Measurements from ENCODE around the gene PKDCC. TPM values are rescaled to one million over a fixed set of nuclear protein-coding genes. Genes with fewer than 3 reads are reported as not detected.

Gene PKDCC
- 100 to 1,000 TPM; 152 to 246 (median 186) TPM for total RNA-seq

GRCh38 chr2:42047488-42048298 lies at the start of gene PKDCC:
TSS of gene PKDCC (plus strand) at chr2:42048021. CDS start at chr2:42048200, 179 bp downstream.
- peak within 1 kb of the TSS; percentile 84 to 90 (median 85) for H3K4me3 ChIP-seq
- H3K27ac ChIP-seq, result peak within 1 kb of the TSS; percentile 94 to 99 (median 98)
- H3K27me3 ChIP-seq, result no peaks in the 10 kb centered on the region
- no peak for TF ChIP-seq CTCF (IDR thresholded peaks at IDR 0.05 in 4 of 5, conservative IDR thresholded peaks at IDR 0.05 in 1 of 5)
- peak; percentile 87 to 89 for TF ChIP-seq POLR2A (IDR thresholded peaks at IDR 0.05)
- in situ Hi-C loops (cut with MboI; ENCODE audit: low sequenced_read_pairs in 4 of 4), result no loop called here
- DNase-seq, result peak; percentile 77 to 86
- no peaks in the 10 kb centered on the region for H3K36me3 ChIP-seq
- H3K9me3 ChIP-seq, result no peaks in the 10 kb centered on the region
- ATAC-seq, result peak; percentile 32 to 44
- intact Hi-C loops (cut with DNase I; ENCODE audit: low total_unique reads), result loop anchor here (2.0 to 5.0 kb wide), 2 partner anchors 81 to 315 kb away; partner anchors contain the start of gene COX7A2L
- H3K4me1 ChIP-seq, result peaks cover 19 to 33% of the 10 kb centered on the region in 2 donors

- Histone ChIP-seq H3K4me1 (no peaks in the 10 kb centered on the region), H3K27ac (peak overlapping the region; percentile 22 to 56 (median 38)), H3K4me3 (no peak overlapping the region), H3K9me3 (no peaks in the 10 kb centered on the region), H3K27me3 (no peaks in the 10 kb centered on the region), H3K36me3 (no peaks in the 10 kb centered on the region)
- in situ Hi-C loops (cut with MboI; ENCODE audit: low sequenced_read_pairs in 4 of 4), result no loop called here
- intact Hi-C loops (cut with DNase I; ENCODE audit: low total_unique reads), result no loop called here
- no peak for ATAC-seq
- TF ChIP-seq POLR2A (IDR thresholded peaks at IDR 0.05) (no peak), CTCF (IDR thresholded peaks at IDR 0.05 in 4 of 5, conservative IDR thresholded peaks at IDR 0.05 in 1 of 5) (no peak)
- DNase-seq, result no peak
Measured at GRCh38 chr2:41998186-41999127, 49.4 kb upstream of the PKDCC start.

- peak overlapping the region in 3 of 4 donors; percentile 37 to 56 (median 40) for H3K27ac ChIP-seq
Measured at GRCh38 chr2:41999128-41999480, 48.7 kb upstream of the PKDCC start.

GRCh38 chr2:41999592-42000281 lies 48.1 kb upstream of the PKDCC start:
- Histone ChIP-seq H3K36me3 (no peaks in the 10 kb centered on the region), H3K4me3 (no peak overlapping the region), H3K9me3 (no peaks in the 10 kb centered on the region), H3K27ac (no peak overlapping the region), H3K4me1 (no peaks in the 10 kb centered on the region), H3K27me3 (no peaks in the 10 kb centered on the region)
- in situ Hi-C loops (cut with MboI; ENCODE audit: low sequenced_read_pairs in 4 of 4), result no loop called here
- intact Hi-C loops (cut with DNase I; ENCODE audit: low total_unique reads), result no loop called here
- no peak for DNase-seq
- ATAC-seq, result no peak
- TF ChIP-seq POLR2A (IDR thresholded peaks at IDR 0.05), result no peak
- no peak for TF ChIP-seq CTCF (IDR thresholded peaks at IDR 0.05 in 4 of 5, conservative IDR thresholded peaks at IDR 0.05 in 1 of 5)

More at GRCh38 chr2:41999128-41999480, 48.7 kb upstream of the PKDCC start:
- in situ Hi-C loops (cut with MboI; ENCODE audit: low sequenced_read_pairs in 4 of 4), result no loop called here
- no peak overlapping the region for H3K4me3 ChIP-seq
- no peaks in the 10 kb centered on the region for H3K4me1 ChIP-seq
- DNase-seq (no peak), ATAC-seq (no peak)
- no peaks in the 10 kb centered on the region for H3K36me3 ChIP-seq
- TF ChIP-seq POLR2A (IDR thresholded peaks at IDR 0.05), result no peak
- intact Hi-C loops (cut with DNase I; ENCODE audit: low total_unique reads), result no loop called here
- no peaks in the 10 kb centered on the region for H3K27me3 ChIP-seq
- H3K9me3 ChIP-seq, result no peaks in the 10 kb centered on the region
